Nephron progenitor cell (in vitro differentiated cells): ENCODE data around the gene LMAN2L.

ENCODE experiments used
- DNase-seq: peaks from one replicate; pipeline ENCODE4 v3.0.0; 2021
- H3K27ac Mint-ChIP-seq: 2 replicates; pipeline ENCODE4 v1.8.0; 2021; ENCODE audit warnings: mild to moderate bottlenecking, moderate library complexity, mixed read lengths
- H3K27me3 Mint-ChIP-seq: 2 replicates; pipeline ENCODE4 v1.8.0; 2021; ENCODE audit warnings: mild to moderate bottlenecking, low read depth, mixed read lengths; ENCODE audit not compliant: poor library complexity
- H3K36me3 Mint-ChIP-seq: 2 replicates; pipeline ENCODE4 v1.8.0; 2021; ENCODE audit warnings: low read depth, mixed read lengths
- H3K4me1 Mint-ChIP-seq: 2 replicates; pipeline ENCODE4 v1.8.0; 2021; ENCODE audit warnings: mixed read lengths
- H3K4me3 Mint-ChIP-seq: 2 replicates; pipeline ENCODE4 v1.8.0; 2021; ENCODE audit warnings: mild to moderate bottlenecking, moderate library complexity, mixed read lengths
- H3K9me3 Mint-ChIP-seq: 2 replicates; pipeline ENCODE4 v1.8.0; 2021; ENCODE audit warnings: mild to moderate bottlenecking, moderate library complexity, mixed read lengths
- TF ChIP-seq, protein P1 (sequence below): fragments of 200-600 bp; sonication (generic); IDR thresholded peaks from 2 replicates; pipeline ENCODE4 v1.5.0; 2021; ENCODE audit warnings: antibody characterized with exemption

LMAN2L gene

DNA sequence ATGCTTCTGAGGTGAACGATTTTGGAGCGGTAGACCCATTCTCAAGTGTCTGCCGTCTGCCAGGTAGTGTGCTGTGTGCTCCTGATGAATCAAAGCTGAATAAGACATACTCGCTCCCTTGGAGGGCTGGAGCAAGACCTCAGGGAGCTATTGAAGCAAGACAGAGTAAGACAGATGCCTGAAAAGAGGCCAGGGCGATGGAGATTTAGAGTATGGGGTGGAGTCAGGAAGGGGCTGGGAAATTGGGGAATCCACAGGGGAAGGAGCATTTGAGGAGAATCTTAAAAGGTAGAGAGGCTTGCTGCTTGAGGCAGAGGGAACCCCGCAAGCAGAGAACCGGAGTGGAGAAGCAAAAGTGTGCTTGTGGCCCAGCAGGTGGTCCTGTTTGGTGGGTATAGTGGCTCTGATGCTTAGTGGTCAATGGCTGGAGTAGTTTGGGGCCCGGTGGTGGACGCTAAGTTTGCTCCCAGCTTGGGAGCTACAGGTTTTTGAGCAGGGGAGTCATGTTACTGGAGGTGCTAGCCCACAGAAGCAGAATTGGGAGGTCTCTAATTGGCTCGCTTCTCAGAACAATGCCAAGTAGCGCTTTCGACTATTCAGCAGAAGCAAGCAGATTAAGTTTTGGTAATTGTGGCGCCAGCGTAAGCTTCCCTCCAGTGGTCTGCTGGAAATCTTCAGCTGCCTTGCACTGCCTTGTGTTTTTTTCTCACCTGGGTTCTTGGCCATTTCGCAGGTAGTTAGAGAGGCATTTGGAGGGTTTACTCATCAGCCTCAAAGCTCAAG, 22.9 kb upstream of the LMAN2L start:
- no peaks in the 10 kb centered on the region for H3K27me3 Mint-ChIP-seq
- no peak for DNase-seq
- TF ChIP-seq, protein P1, sequence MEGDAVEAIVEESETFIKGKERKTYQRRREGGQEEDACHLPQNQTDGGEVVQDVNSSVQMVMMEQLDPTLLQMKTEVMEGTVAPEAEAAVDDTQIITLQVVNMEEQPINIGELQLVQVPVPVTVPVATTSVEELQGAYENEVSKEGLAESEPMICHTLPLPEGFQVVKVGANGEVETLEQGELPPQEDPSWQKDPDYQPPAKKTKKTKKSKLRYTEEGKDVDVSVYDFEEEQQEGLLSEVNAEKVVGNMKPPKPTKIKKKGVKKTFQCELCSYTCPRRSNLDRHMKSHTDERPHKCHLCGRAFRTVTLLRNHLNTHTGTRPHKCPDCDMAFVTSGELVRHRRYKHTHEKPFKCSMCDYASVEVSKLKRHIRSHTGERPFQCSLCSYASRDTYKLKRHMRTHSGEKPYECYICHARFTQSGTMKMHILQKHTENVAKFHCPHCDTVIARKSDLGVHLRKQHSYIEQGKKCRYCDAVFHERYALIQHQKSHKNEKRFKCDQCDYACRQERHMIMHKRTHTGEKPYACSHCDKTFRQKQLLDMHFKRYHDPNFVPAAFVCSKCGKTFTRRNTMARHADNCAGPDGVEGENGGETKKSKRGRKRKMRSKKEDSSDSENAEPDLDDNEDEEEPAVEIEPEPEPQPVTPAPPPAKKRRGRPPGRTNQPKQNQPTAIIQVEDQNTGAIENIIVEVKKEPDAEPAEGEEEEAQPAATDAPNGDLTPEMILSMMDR = no peak
- no peaks in the 10 kb centered on the region for H3K9me3 Mint-ChIP-seq
- H3K36me3 Mint-ChIP-seq = peaks cover 6% of the 10 kb centered on the region
- H3K4me1 Mint-ChIP-seq = peaks cover 71% of the 10 kb centered on the region
- no peak overlapping the region for H3K27ac Mint-ChIP-seq
- H3K4me3 Mint-ChIP-seq = peak overlapping the region; percentile 83

DNA sequence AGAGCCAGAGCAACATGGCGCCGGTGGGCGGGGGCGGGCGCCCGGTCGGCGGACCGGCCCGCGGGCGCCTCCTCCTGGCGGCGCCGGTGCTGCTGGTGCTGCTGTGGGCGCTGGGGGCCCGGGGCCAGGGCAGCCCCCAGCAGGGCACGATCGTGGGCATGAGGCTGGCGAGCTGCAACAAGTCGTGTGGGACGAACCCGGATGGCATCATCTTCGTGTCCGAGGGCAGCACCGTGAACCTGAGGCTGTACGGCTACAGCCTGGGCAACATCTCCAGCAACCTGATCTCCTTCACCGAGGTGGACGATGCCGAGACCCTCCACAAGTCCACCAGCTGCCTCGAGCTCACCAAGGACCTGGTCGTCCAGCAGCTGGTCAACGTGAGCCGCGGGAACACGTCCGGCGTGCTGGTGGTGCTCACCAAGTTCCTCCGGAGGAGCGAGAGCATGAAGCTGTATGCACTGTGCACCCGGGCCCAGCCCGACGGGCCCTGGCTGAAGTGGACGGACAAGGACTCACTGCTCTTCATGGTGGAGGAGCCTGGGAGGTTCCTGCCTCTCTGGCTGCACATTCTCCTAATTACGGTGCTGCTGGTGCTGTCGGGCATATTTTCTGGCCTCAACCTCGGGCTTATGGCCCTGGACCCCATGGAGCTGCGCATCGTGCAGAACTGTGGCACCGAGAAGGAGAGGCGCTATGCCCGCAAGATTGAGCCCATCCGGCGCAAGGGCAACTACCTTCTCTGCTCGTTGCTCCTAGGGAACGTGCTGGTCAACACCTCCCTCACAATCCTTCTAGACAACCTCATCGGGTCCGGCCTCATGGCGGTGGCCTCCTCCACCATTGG, 21.3 kb upstream of the LMAN2L start:
- H3K36me3 Mint-ChIP-seq = peaks cover under 1% of the 10 kb centered on the region

DNA sequence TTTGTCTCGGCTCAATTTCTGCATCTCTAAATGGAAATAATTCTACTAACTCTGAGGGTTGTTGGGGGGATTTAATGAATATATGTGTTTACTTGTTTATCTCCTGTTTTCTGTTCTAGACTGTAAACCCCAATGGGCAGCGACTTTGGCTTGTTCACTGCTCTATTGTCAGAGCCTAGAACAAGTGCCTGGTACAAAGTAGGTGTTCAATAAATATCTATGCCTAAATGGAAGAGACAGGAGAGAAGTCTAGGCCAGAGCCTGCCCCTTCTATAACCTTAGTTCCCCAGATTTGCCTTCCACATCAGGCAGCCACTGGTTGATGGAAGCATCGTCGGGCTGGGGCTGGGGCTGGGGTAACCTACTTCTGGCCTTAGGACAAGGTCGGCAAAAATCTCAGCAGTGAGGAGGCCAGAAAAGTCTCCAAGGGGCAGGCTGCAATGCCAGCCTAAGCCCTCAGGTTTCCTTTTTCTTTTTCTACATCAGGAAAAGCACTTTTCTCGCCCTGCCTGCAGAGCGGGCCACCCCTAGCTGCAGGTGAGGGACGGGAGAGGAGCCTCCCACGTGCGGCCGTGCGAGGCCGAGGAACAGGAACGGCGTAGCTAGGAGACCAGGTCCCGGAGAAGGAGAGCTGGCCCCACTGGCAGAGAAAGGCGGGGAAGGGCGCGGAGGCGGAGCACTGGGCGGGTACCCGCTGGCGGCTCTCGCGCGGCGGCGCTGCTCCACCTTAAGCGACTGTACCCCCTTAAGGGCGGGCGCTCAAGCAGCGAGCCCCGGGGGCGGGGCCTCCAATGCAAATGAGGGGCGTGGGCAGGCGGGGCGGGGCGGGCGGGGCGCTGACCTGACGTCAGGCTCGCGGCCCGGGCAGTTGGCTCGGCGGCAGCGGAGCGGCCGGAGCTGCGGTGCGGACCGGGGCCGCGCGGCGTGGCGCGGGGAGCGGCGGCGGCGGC, 20.4 kb upstream of the LMAN2L start, which contains the start of gene CNNM4:
CNNM4 (plus strand) TSS at position 867 of the 950 bp plus-strand sequence. CDS start 98 bp downstream, outside the sequence.
- Mint-ChIP-seq H3K27ac (no peak within 1 kb of the TSS), H3K4me1 (peaks cover 56% of the 10 kb centered on the region), H3K36me3 (no peaks in the 10 kb centered on the region), H3K9me3 (no peaks in the 10 kb centered on the region), H3K4me3 (peak within 1 kb of the TSS; percentile 83), H3K27me3 (no peaks in the 10 kb centered on the region)
- peak; percentile 95 for DNase-seq
- TF ChIP-seq, protein P1 = no peak

More for the DNA sequence above, 21.3 kb upstream of the LMAN2L start:
- no peaks in the 10 kb centered on the region for H3K9me3 Mint-ChIP-seq
- TF ChIP-seq, protein P1 = peak; percentile 20
- peaks cover 57% of the 10 kb centered on the region for H3K4me1 Mint-ChIP-seq
- H3K4me3 Mint-ChIP-seq = peak overlapping the region; percentile 83
- H3K27ac Mint-ChIP-seq = no peak overlapping the region
- H3K27me3 Mint-ChIP-seq = no peaks in the 10 kb centered on the region
- DNase-seq = no peak

DNA sequence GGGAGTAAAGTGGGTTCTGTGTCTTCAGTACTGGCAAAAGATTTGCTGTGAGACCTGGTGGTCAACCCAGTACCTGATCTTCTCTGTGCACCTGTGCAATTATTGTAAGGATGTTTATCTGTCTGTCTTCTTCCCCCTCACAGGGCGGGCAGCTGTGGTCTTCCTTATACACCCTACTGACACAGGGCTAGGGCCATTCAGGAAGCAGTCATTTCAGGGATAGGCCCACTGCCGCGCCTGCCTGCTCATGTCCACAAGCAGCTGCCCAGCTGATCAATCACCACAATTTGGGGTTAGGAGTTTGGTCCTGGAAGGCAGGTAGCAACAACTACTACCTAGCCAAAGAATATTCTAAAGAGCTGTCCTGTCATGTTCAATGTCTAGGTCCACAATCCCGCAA, 19.7 kb upstream of the LMAN2L start:
- no peak for DNase-seq
- no peaks in the 10 kb centered on the region for H3K9me3 Mint-ChIP-seq

DNA sequence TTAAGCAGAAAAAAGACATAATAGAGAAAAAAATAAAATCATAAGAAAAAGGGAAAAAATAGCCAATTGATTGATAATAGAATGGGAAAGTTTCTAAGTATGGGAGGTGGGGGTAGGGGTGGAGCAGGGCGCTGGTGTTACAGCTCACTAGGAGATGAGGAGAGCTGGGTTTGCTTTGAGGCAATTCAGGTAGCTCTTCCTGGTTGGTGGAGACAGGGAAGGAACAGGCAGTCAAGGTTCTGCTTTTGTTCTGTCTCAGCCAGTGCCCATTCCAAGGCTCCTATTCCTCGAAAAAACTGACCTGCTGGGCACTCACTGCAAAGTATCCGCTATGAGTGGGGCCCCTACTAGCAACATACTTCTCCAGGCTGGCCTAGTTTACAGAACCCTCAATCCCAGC, 19.1 kb upstream of the LMAN2L start:
- H3K4me3 Mint-ChIP-seq = peak overlapping the region; percentile 33
- no peak overlapping the region for H3K27ac Mint-ChIP-seq
- peaks cover 48% of the 10 kb centered on the region for H3K4me1 Mint-ChIP-seq
- no peak for DNase-seq
- peaks cover 2% of the 10 kb centered on the region for H3K27me3 Mint-ChIP-seq
- TF ChIP-seq, protein P1 = no peak
- no peaks in the 10 kb centered on the region for H3K9me3 Mint-ChIP-seq
- H3K36me3 Mint-ChIP-seq = no peaks in the 10 kb centered on the region

More for the DNA sequence above, 19.7 kb upstream of the LMAN2L start:
- TF ChIP-seq, protein P1 = no peak
- H3K27ac Mint-ChIP-seq = no peak overlapping the region
- no peaks in the 10 kb centered on the region for H3K27me3 Mint-ChIP-seq
- peaks cover 54% of the 10 kb centered on the region for H3K4me1 Mint-ChIP-seq
- H3K36me3 Mint-ChIP-seq = no peaks in the 10 kb centered on the region
- H3K4me3 Mint-ChIP-seq = peak overlapping the region; percentile 73
